Tracheal epithelial cell (primary cell): ENCODE measurements around the gene PLEKHH2. TPM values are rescaled to one million over a fixed set of nuclear protein-coding genes. Genes with fewer than 3 reads are reported as not detected.

ENCODE experiments used
- total RNA-seq: library from RNA; depleted of rRNA; stranded (reverse); fragments of >200 nt; gene quantifications from 2 replicates; pipeline ENCODE4 v1.2.1, GENCODE V29; 2014

The PLEKHH2 gene
- 1.7 and 1.9 TPM in 2 replicates for total RNA-seq

DNA sequence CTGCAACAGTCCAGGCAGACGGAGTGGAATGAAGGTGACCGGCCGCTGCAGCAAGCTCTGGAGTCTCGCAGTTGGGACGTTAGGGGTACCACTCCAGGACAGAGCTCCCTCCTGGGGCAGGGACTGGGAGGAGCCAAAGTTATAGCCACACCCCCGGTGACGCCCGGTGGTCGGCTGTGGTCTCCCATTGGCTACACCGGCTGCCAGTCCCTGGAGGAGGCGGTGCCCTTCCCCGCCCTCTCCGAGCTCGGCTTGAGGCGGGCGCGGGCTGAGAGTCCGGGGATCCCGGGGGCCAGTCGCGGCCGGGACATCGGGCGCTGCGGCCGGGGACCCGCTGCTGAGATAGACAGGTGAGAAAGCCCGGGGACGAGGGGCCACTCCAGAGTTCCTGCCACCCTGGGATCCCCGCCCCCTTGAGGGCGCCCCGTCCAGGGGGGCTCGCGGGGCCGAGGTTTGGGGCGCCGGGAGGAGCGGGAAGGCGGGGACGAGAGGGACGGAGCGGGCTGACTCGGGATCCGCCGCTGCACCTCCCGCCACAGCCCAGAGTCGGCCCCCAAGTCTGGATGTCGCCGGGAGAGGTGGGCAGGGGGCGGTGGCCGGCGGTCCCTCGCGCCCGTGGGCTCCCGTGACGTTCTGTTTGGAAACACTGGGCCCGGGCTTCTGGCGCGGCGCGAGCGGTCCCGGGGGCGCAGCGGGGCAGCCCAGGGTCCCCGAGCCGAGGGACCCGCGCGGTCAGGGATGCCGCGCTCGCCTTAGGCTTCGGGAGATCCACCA, at the start of gene PLEKHH2:
Gene PLEKHH2 (plus strand): TSS at position 231 of the 774 bp plus-strand sequence. CDS start 7,414 bp downstream, outside the sequence.

DNA sequence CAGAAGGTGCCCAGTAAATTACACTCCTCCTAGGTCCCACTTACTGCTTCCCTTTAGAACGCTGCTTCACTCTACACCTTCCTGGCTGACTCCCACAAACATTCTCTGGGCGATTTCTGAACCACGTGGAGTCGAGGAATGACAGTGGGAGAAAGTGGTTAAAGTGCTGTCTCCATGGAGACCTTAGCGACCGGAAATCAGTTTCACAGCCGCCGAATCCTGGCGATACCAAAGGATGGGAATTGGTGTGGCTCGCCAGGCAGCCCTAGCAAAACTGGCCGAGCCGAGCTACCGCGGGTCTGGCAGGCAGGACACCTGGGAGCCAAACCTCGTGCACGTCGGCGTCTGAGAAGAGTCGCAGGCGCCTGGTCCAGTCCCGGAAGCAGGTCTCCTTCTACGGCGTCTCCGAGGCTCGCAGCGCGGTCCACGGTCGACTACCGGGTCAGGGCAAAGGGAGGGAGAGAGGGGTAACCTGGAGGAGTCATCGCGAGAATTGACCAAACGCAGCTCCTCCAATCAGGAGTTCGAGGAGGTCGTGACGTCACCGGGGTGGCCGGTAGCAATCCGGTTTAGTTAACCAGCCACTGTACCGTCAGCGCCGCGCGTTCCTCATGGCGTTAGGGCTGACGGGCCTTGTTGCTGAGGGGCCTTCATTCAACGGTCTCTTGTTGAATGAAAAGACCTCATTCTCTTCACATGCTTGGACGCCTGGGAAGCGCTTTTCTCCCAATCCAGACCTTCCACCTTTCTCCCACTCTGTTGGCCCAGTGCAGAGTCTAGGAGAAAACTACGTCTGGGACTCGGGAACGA, 41.3 kb upstream of the PLEKHH2 start, which contains the start of gene THADA:
Gene THADA (minus strand): TSS at position 436 of the 810 bp plus-strand sequence. CDS start 3,646 bp downstream, outside the sequence.

DNA sequence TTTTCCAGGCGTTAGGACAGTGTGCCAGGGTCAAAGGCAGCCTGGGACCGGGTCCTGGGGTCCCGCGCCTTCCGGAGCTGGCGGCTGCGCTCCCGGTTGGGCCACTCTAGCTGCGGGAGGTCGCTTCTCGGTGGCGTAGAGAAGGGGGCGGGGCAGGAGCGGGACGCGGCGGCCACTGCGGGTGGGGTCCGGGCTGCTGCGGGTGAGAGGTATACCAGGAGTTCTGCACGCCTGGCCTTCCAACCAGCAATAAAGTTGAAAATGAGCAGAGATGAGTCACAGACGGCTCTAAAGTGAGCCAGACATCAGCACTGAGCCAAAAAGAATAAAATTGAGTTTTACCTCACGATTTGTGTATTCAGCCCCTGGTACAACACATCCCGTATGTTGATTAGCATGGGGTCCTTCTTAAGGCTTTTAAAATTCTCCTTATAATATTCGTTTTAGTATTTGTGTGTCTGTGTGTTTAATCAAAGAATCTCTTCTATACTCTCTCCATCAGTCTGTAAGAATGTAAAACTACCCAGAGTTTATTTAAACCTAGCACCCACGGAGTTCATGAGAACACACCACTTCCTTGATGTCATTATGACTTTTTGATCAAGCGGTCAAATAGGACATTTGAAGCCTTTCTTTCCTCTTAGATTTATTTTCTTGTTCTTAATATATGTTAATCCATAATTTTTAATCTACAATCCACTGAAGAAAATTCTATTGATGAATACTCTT, 39.4 kb downstream of the PLEKHH2 start, which contains the start of gene C1GALT1C1L:
Gene C1GALT1C1L (minus strand): TSS at position 108 of the 729 bp plus-strand sequence. CDS start 107 bp downstream, at position 1.

DNA sequence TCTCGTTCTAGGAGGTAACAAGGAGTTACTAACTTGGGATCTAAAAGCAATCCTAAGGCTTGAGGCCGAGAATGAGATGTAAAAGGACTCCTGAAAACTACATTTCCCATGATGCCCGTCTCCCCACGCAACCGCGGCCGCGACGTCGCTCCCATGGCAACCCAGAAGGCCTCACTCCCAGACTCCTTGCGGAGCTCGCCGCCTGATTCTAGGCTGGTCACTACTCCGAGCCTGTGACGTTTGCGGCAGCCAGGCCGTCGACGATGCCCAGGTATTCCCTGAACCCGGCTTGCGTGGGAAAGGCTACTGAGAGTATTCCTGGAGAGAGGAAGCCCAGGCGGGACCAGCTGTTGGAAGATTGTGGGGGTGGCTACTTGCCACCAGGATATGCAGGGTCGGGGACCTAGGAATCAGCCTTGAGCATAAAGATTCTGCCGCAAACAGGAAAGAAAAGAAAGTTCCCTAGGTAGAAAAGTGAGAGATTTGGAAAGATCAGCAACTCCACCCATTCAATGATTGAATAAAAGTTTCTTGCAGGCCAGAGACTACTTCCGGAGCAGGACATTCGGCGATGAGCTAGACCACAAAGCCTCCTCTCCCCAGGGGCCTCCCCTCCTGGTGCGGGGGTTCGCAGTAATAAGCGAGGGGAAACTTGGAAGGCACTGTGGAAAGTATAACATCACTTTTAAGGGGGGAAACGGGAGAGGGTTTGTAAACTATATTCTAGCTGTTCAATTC, 137.0 kb downstream of the PLEKHH2 start, which contains the start of gene DYNC2LI1:
Gene DYNC2LI1 (plus strand): TSS at position 164 of the 738 bp plus-strand sequence. CDS start 100 bp downstream, at position 264.

Other genes starting within 250 kb of the PLEKHH2 start
- gene THADA, start 41.2 kb upstream of the PLEKHH2 start, total RNA-seq = 22.6 and 28.7 TPM in 2 replicates
- gene C1GALT1C1L, start 39.2 kb downstream of the PLEKHH2 start, total RNA-seq = not detected in 2 replicates
- gene DYNC2LI1, start 136.8 kb downstream of the PLEKHH2 start, total RNA-seq = 11.1 and 14.9 TPM in 2 replicates
- gene ABCG5, start 201.6 kb downstream of the PLEKHH2 start, total RNA-seq = not detected in 2 replicates
- gene ABCG8, start 201.7 kb downstream of the PLEKHH2 start, total RNA-seq = under 0.01 TPM in 1 of 2 replicates, not detected in the other